ENCODE results near the gene IFT57. TPM values are rescaled to one million over a fixed set of nuclear protein-coding genes. Genes with fewer than 3 reads are reported as not detected.

IFT57 gene
- total and polyA plus RNA-seq, 2 of the 8 experiments (the other 6 are each of a cell fraction or from before 2014, with no cell fraction given), result 15.1 to 27.8 TPM

GRCh38 chr3:108156312-108156853 is 65.8 kb downstream of the IFT57 start:
- Histone ChIP-seq H3K27ac (ENCODE audit: low read depth, low read length) (no peak overlapping the region), H2BK5ac (ENCODE audit: low read depth, low read length) (no peak overlapping the region), H2BK120ac (replicated peaks; ENCODE audit: low read depth, low read length) (no peak overlapping the region), H3K4me1 (replicated peaks in 1 of 4; ENCODE audit: control insufficient read depth in 3 of 4, insufficient read depth in 4 of 4, low read length in 3 of 4) (peaks cover 0 to 4% (median 0%) of the 10 kb centered on the region in 4 experiments; a peak in 1 of 7 replicates), H3K23ac (ENCODE audit: insufficient read length) (no peak overlapping the region), H3K9ac (replicated peaks in 1 of 4; ENCODE audit: extremely low read depth in 1 of 4, low read depth in 3 of 4, low read length in 3 of 4) (no peak overlapping the region), H3K18ac (ENCODE audit: extremely low read depth, low read length) (no peak overlapping the region), H3K4ac (replicated peaks; ENCODE audit: insufficient read length, low read depth, low read length) (no peak overlapping the region), H3K9me3 (ENCODE audit: insufficient read depth in 2 of 2, low read depth in 1 of 2, low read length in 1 of 2) (no peaks in the 10 kb centered on the region), H4K5ac (ENCODE audit: insufficient read length, low read depth, low read length) (no peak overlapping the region), H4K8ac (ENCODE audit: extremely low read depth, insufficient read depth, low read length) (no peak overlapping the region), H3K23me2 (ENCODE audit: low read depth, low read length) (no peaks in the 10 kb centered on the region), H3K4me3 (ENCODE audit: extremely low read depth in 1 of 4, insufficient read depth in 2 of 4, low read depth in 3 of 4, low read length in 4 of 4) (no peak overlapping the region), H3K14ac (ENCODE audit: insufficient read length) (no peak overlapping the region), H3K27me3 (replicated peaks in 1 of 4; ENCODE audit: control insufficient read depth in 3 of 4, extremely low read depth in 1 of 4, insufficient read depth in 3 of 4, low read length in 3 of 4) (no peaks in the 10 kb centered on the region), H3K36me3 (ENCODE audit: control insufficient read depth in 2 of 4, insufficient read depth in 4 of 4, low read length in 3 of 4) (no peaks in the 10 kb centered on the region), H4K20me1 (replicated peaks in 1 of 2; ENCODE audit: control insufficient read depth in 1 of 2, insufficient read depth in 2 of 2, low read length in 2 of 2) (no peaks in the 10 kb centered on the region), H2BK12ac (ENCODE audit: low read depth, low read length) (no peak overlapping the region), H3K79me1 (ENCODE audit: low read depth, low read length) (no peaks in the 10 kb centered on the region), H2AFZ (ENCODE audit: low read length) (no peak overlapping the region), H3K79me2 (ENCODE audit: control insufficient read depth in 1 of 2, insufficient read depth in 2 of 2, low read length in 2 of 2) (no peaks in the 10 kb centered on the region), H2BK20ac (ENCODE audit: low read length) (no peak overlapping the region), H4K91ac (replicated peaks; ENCODE audit: insufficient read length, low read length) (no peak overlapping the region), H3K4me2 (ENCODE audit: insufficient read depth in 1 of 2, low read depth in 2 of 2, low read length in 2 of 2) (no peak overlapping the region), H2BK15ac (ENCODE audit: low read length) (no peak overlapping the region), H3K56ac (replicated peaks; ENCODE audit: insufficient read length, low read depth, low read length) (no peak overlapping the region), H2AK5ac (ENCODE audit: low read depth, low read length) (no peak overlapping the region)
- 93% methylated on average over 4 of the region's 4 CpGs; no CpG with 5 or more reads in 1 of the 2 experiments for WGBS, 2 experiments (ENCODE audit: extremely low coverage in 1 of 2, insufficient coverage in 1 of 2, insufficient read length in 1 of 2, insufficient replicate concordance in 2 of 2, low coverage in 1 of 2, low lambda C conversion rate in 2 of 2, missing lambda C conversion rate in 1 of 2)
- FAIRE-seq, result no peak
- ChIA-PET CTCF (ENCODE audit: partially characterized antibody) (interaction anchor here (0.6 to 2.3 kb wide), 11 partner anchors 9 to 1141 kb away, joined by 3 to 13 read pairs (median 3); no protein-coding TSS in a partner anchor), POLR2A (ENCODE audit: partially characterized antibody) (no interaction called here)
- DNase-seq (ENCODE audit: low read depth in 1 of 2, low spot score in 2 of 2), result no peak
- TF ChIP-seq TCF12 (IDR thresholded peaks at IDR 0.05; ENCODE audit: low read depth, low read length) (no peak), YY1 (IDR thresholded peaks at IDR 0.05; ENCODE audit: low read depth, low read length) (no peak)
